Panc1 (cell line): ENCODE measurements around the gene TAGLN2.

ENCODE experiments used
- CTCF ChIP-seq: fragments of 450-650 bp; IDR thresholded peaks from 2 replicates; pipeline ENCODE4 v1.5.1; 2017; ENCODE audit warnings: mild to moderate bottlenecking
- POLR2AphosphoS5 ChIP-seq: IDR thresholded peaks from 2 replicates; pipeline ENCODE4 v1.6.1; 2012; ENCODE audit warnings: mild to moderate bottlenecking, low read depth, low read length, moderate library complexity

GRCh38 chr1:159918352-159919200 is 6.7 kb downstream of the TAGLN2 start:
- TF ChIP-seq POLR2AphosphoS5 (no peak), CTCF (no peak)
